ENCODE results near the gene A2M. TPM values are rescaled to one million over a fixed set of nuclear protein-coding genes. Genes with fewer than 3 reads are reported as not detected.

The A2M gene
- total RNA-seq, 4 donors from 2014 or later: 77.1 to 135 (median 126) TPM

DNA sequence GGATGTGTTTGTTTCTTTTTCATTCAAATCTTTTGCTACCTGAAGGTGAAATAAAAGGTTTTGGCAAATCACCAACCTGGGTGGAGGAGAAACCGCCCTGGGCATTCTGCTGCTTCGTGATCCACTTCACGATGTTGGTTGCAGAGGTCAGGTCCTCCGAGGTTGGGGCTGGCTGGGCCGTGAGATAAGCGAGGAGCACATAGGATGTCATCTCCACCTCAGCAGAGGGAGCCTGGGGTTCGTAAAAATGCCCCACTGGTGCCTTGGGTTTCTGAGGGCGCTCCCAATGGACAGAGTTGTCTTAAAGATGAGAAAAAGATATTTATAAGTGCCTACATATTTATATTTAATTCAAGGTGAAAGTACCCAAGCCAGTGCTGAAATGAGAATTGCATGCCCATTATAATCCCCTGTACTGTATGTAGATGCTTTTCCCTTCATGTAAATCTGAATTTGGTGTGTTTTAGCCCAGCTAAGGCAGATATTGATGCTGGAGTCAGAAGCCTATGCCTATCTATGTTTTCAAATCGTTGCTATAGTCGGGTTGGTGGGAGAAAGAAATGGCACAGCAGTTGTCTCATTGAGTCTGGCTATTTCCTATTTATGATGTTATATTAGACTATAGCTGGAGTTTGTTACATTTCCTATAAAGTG lies 41.1 kb downstream of the A2M start:
- Histone ChIP-seq H3K9me3 (no peaks in the 10 kb centered on the region), H3K27me3 (no peaks in the 10 kb centered on the region), H3K4me3 (no peak overlapping the region), H3K36me3 (peaks cover 0 to 73% of the 10 kb centered on the region in 2 donors), H3K27ac (no peak overlapping the region), H3K4me1 (no peaks in the 10 kb centered on the region)
- in situ Hi-C loops (cut with MboI; ENCODE audit: low sequenced_read_pairs in 4 of 4): loop anchor here in 1 of 4 donors (25.0 kb wide), 1 partner anchor 387 kb away; the partner anchor contains the start of gene RIMKLB
- ATAC-seq: no peak
- TF ChIP-seq POLR2A (IDR thresholded peaks at IDR 0.05): no peak
- TF ChIP-seq, protein P1, sequence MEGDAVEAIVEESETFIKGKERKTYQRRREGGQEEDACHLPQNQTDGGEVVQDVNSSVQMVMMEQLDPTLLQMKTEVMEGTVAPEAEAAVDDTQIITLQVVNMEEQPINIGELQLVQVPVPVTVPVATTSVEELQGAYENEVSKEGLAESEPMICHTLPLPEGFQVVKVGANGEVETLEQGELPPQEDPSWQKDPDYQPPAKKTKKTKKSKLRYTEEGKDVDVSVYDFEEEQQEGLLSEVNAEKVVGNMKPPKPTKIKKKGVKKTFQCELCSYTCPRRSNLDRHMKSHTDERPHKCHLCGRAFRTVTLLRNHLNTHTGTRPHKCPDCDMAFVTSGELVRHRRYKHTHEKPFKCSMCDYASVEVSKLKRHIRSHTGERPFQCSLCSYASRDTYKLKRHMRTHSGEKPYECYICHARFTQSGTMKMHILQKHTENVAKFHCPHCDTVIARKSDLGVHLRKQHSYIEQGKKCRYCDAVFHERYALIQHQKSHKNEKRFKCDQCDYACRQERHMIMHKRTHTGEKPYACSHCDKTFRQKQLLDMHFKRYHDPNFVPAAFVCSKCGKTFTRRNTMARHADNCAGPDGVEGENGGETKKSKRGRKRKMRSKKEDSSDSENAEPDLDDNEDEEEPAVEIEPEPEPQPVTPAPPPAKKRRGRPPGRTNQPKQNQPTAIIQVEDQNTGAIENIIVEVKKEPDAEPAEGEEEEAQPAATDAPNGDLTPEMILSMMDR (IDR thresholded peaks at IDR 0.05 in 4 of 5, conservative IDR thresholded peaks at IDR 0.05 in 1 of 5): no peak
- intact Hi-C loops (cut with DNase I; ENCODE audit: low total_unique reads): no loop called here
- DNase-seq: no peak

DNA sequence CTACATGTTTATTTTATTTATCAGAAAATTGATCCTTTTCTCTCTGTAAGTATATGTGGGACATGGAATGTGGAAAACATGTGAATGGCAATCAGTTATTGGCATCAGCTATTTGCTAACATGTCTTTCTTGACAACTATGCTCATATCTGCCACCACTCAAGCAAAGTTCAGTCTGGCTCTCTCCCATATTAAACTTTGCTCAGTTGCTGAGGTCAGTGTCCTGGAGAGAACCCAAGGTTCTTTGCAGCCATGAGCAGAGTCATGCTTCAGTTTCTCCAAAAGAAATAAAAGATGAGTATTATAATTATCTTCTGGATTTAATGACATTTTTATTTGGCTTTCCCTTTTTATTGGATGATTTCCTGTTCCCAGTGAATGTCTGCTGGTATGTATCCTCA lies 42.6 kb downstream of the A2M start:
- no peak overlapping the region for H3K27ac ChIP-seq
- no peaks in the 10 kb centered on the region for H3K27me3 ChIP-seq
- intact Hi-C loops (cut with DNase I; ENCODE audit: low total_unique reads) (no loop called here), in situ Hi-C loops (cut with MboI; ENCODE audit: low sequenced_read_pairs in 4 of 4) (loop anchor here in 1 of 4 donors (25.0 kb wide), 1 partner anchor 386 kb away; the partner anchor contains the start of gene RIMKLB)
- no peaks in the 10 kb centered on the region for H3K4me1 ChIP-seq
- TF ChIP-seq POLR2A (IDR thresholded peaks at IDR 0.05): no peak
- TF ChIP-seq, protein P1 (IDR thresholded peaks at IDR 0.05 in 4 of 5, conservative IDR thresholded peaks at IDR 0.05 in 1 of 5): no peak
- no peaks in the 10 kb centered on the region for H3K9me3 ChIP-seq
- no peak for ATAC-seq
- no peak for DNase-seq
- H3K4me3 ChIP-seq: no peak overlapping the region
- peaks cover 0 to 77% of the 10 kb centered on the region in 2 donors for H3K36me3 ChIP-seq

DNA sequence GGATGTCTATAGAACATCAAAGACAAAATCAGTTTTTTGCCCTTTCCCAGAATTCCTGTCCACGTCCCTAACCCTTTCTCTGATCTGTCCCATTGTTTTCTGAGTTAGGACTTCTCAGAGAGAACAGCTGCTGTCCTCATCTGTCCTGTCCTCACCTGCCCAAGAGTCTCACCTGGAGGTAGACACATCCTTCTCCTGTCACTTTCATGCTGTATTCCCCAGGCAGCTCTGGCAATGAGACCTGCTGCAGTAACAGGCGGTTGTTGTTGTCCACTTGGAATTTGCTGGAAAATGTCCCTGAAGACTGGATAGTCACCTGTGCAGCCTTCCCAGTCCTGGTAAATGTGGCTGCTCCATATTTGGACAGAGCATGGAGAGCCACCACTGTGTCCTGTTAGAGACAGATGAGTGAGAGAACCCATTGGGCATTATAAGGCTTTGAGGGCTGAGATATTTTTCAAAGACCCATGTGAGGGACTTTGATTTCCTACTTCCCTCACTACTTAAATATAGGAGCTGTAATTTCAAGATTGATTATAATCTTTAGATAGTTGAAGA lies 43.2 kb downstream of the A2M start:
- H3K4me3 ChIP-seq: no peak overlapping the region
- intact Hi-C loops (cut with DNase I; ENCODE audit: low total_unique reads) (no loop called here), in situ Hi-C loops (cut with MboI; ENCODE audit: low sequenced_read_pairs in 4 of 4) (loop anchor here in 1 of 4 donors (25.0 kb wide), 1 partner anchor 385 kb away; the partner anchor contains the start of gene RIMKLB)
- no peaks in the 10 kb centered on the region for H3K27me3 ChIP-seq
- H3K4me1 ChIP-seq: no peaks in the 10 kb centered on the region
- H3K27ac ChIP-seq: no peak overlapping the region
- DNase-seq (no peak), ATAC-seq (no peak)
- TF ChIP-seq, protein P1 (IDR thresholded peaks at IDR 0.05 in 4 of 5, conservative IDR thresholded peaks at IDR 0.05 in 1 of 5): no peak
- TF ChIP-seq POLR2A (IDR thresholded peaks at IDR 0.05): no peak
- peaks cover 0 to 77% of the 10 kb centered on the region in 2 donors for H3K36me3 ChIP-seq
- no peaks in the 10 kb centered on the region for H3K9me3 ChIP-seq

DNA sequence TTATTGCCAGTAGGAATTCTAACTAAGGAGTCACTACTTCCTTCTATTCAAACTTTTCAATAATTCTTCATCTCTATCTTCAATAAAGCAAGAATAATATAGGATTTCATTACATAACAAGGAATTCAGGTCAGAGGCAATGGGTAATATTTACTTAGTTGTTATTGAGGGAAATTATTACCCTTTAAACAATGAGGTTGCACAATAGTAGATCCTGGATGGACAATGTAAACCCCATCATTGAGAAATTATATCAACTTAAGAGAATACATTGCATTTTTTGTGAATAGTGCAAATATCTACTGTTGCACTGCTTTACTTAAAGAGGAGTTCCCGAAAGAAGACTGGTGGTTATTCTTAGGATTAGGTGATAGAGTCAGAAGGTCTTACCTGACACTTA lies 43.8 kb downstream of the A2M start:
- intact Hi-C loops (cut with DNase I; ENCODE audit: low total_unique reads): no loop called here

More for the DNA sequence above, 43.8 kb downstream of the A2M start:
- ATAC-seq (no peak), DNase-seq (no peak)
- in situ Hi-C loops (cut with MboI; ENCODE audit: low sequenced_read_pairs in 4 of 4): loop anchor here in 1 of 4 donors (25.0 kb wide), 1 partner anchor 385 kb away; the partner anchor contains the start of gene RIMKLB
- peaks cover 0 to 75% of the 10 kb centered on the region in 2 donors for H3K36me3 ChIP-seq
- H3K27ac ChIP-seq: no peak overlapping the region
- H3K27me3 ChIP-seq: no peaks in the 10 kb centered on the region
- H3K4me1 ChIP-seq: no peaks in the 10 kb centered on the region
- no peak for TF ChIP-seq POLR2A (IDR thresholded peaks at IDR 0.05)
- TF ChIP-seq, protein P1 (IDR thresholded peaks at IDR 0.05 in 4 of 5, conservative IDR thresholded peaks at IDR 0.05 in 1 of 5): no peak
- no peak overlapping the region for H3K4me3 ChIP-seq
- H3K9me3 ChIP-seq: no peaks in the 10 kb centered on the region
